MCF 10A (cell line): ENCODE measurements around the gene PSMB9. TPM values are rescaled to one million over a fixed set of nuclear protein-coding genes. Genes with fewer than 3 reads are reported as not detected.

Source experiments
- BruUV-seq: library from RNA; stranded (reverse); fragments of 400-500 nt; replicated peaks from 2 replicates; lab custom pipeline; 2021; lab: Mats Ljungman, UMichigan
- CTCF ChIA-PET: fragments of 300-600 bp; sonication (Branson Sonifier 250); formaldehyde crosslinking; extraction: SDS; loops from one replicate; lab custom pipeline; 2021; ENCODE audit warnings: antibody characterized with exemption, inconsistent platforms; lab: Yijun Ruan, JAX
- POLR2A ChIA-PET: fragments of 300-600, 350-650 bp; sonication (Branson Sonifier 250); formaldehyde crosslinking; extraction: SDS; loops from one replicate; lab custom pipeline; 2020; ENCODE audit warnings: antibody characterized with exemption, inconsistent platforms; lab: Yijun Ruan, JAX
- DNase-seq: peaks from one replicate; pipeline ENCODE4 v3.0.0-alpha.2; 2018; ENCODE audit not compliant: unreplicated experiment
- H3K27ac Mint-ChIP-seq: one replicate; pipeline ENCODE4 v1.8.0; 2022; ENCODE audit warnings: mild to moderate bottlenecking, low read depth, mixed read lengths; ENCODE audit not compliant: unreplicated experiment
- H3K27me3 Mint-ChIP-seq: one replicate; pipeline ENCODE4 v1.8.0; 2022; ENCODE audit warnings: mixed read lengths; ENCODE audit not compliant: insufficient read depth, unreplicated experiment
- H3K36me3 Mint-ChIP-seq: one replicate; pipeline ENCODE4 v1.8.0; 2022; ENCODE audit warnings: mild to moderate bottlenecking, moderate library complexity, mixed read lengths; ENCODE audit not compliant: insufficient read depth, unreplicated experiment
- H3K4me1 Mint-ChIP-seq: one replicate; pipeline ENCODE4 v1.8.0; 2022; ENCODE audit warnings: mixed read lengths; ENCODE audit not compliant: insufficient read depth, unreplicated experiment
- H3K4me3 Mint-ChIP-seq: one replicate; pipeline ENCODE4 v1.8.0; 2022; ENCODE audit warnings: mild to moderate bottlenecking, moderate library complexity, mixed read lengths; ENCODE audit not compliant: unreplicated experiment
- H3K9me3 Mint-ChIP-seq: one replicate; pipeline ENCODE4 v1.8.0; 2022; ENCODE audit warnings: mixed read lengths; ENCODE audit not compliant: unreplicated experiment
- CTCF ChIP-seq: fragments of 200-600 bp; IDR thresholded peaks from one replicate; pipeline ENCODE4 v1.8.0; 2022; ENCODE audit warnings: antibody characterized with exemption, mild to moderate bottlenecking; ENCODE audit not compliant: unreplicated experiment
- intact Hi-C: fragments of 100-400 bp; cut with micrococcal nuclease; formaldehyde crosslinking; loops from 2 replicates; pipeline ENCODE4 v1.14.1; 2022
- total RNA-seq: library from RNA; stranded (reverse); gene quantifications from 2 replicates; pipeline ENCODE4 v1.2.3, GENCODE V29; 2022

The PSMB9 gene
- total RNA-seq, 1 experiment from 2014 or later: 3.5 TPM

- POLR2A ChIA-PET: interaction anchor here (0.6 to 3.7 kb wide), 20 partner anchors 12 to 661 kb away, joined by 3 to 111 read pairs (median 6); partner anchors contain the start of genes HLA-DMA, PSMB9 and TAP1
- intact Hi-C loops: loop anchor here (1.0 kb wide), 2 partner anchors 16 to 30 kb away; partner anchors contain the start of gene PSMB9
Measured at GRCh38 chr6:32838114-32838958, 15.7 kb upstream of the PSMB9 start, which contains the start of gene TAP2. Gene TAP2, minus strand, starts transcription at chr6:32838739. Its CDS starts 506 bp downstream, at chr6:32838233.

GRCh38 chr6:32839356-32839755 is 14.6 kb upstream of the PSMB9 start:
- Mint-ChIP-seq H3K36me3 (peaks cover 10% of the 10 kb centered on the region), H3K27ac (no peak overlapping the region), H3K9me3 (no peaks in the 10 kb centered on the region), H3K4me3 (no peak overlapping the region), H3K27me3 (no peaks in the 10 kb centered on the region), H3K4me1 (peaks cover 42% of the 10 kb centered on the region)
- intact Hi-C loops: no loop called here
- no peak for DNase-seq
- BruUV-seq: no TSS peak
- ChIA-PET POLR2A (interaction anchor here (0.7 to 3.7 kb wide), 11 partner anchors 10 to 644 kb away, joined by 3 to 111 read pairs (median 6); partner anchors contain the start of genes HLA-DMA, PSMB9 and TAP1), CTCF (interaction anchor here (0.6 to 6.4 kb wide), 22 partner anchors 12 to 475 kb away, joined by 3 to 110 read pairs (median 5); partner anchors contain the start of genes HLA-DQB1, PSMB9 and TAP1)
- no peak for TF ChIP-seq CTCF

More at GRCh38 chr6:32838114-32838958, 15.7 kb upstream of the PSMB9 start, which contains the start of gene TAP2:
- H3K9me3 Mint-ChIP-seq: no peaks in the 10 kb centered on the region
- peak within 1 kb of the TSS; percentile 77 for H3K4me3 Mint-ChIP-seq
- H3K27me3 Mint-ChIP-seq: no peaks in the 10 kb centered on the region
- TF ChIP-seq CTCF: peak; percentile 96
- H3K27ac Mint-ChIP-seq: peak within 1 kb of the TSS; percentile 29
- BruUV-seq: no TSS peak
- peaks cover 12% of the 10 kb centered on the region for H3K36me3 Mint-ChIP-seq
- DNase-seq: peak; percentile 91
- H3K4me1 Mint-ChIP-seq: peaks cover 34% of the 10 kb centered on the region
- CTCF ChIA-PET: interaction anchor here (0.6 to 6.4 kb wide), 38 partner anchors 8 to 474 kb away, joined by 3 to 110 read pairs (median 4); partner anchors contain the start of genes BTNL2, PSMB9 and TAP1

- H3K27ac Mint-ChIP-seq: no peak overlapping the region
- TF ChIP-seq CTCF: no peak
- H3K36me3 Mint-ChIP-seq: peaks cover 15% of the 10 kb centered on the region
- POLR2A ChIA-PET: interaction anchor here (0.6 to 6.1 kb wide), 3 partner anchors 10 to 29 kb away, joined by 3 to 104 read pairs (median 70); partner anchors contain the start of genes PSMB9 and TAP1
- H3K9me3 Mint-ChIP-seq: no peaks in the 10 kb centered on the region
- DNase-seq: no peak
- BruUV-seq: no TSS peak
- CTCF ChIA-PET: interaction anchor here (0.7 to 6.4 kb wide), 5 partner anchors 13 to 106 kb away, joined by 3 to 110 read pairs (median 63); partner anchors contain the start of genes PSMB9 and TAP1
- H3K4me1 Mint-ChIP-seq: peaks cover 46% of the 10 kb centered on the region
- H3K4me3 Mint-ChIP-seq: no peak overlapping the region
- no peaks in the 10 kb centered on the region for H3K27me3 Mint-ChIP-seq
- intact Hi-C loops: loop anchor here (5.0 kb wide), 1 partner anchor 127 kb away; the partner anchor contains the start of gene BRD2
Measured at GRCh38 chr6:32840604-32841246, 13.3 kb upstream of the PSMB9 start.
